Fibroblast of villous mesenchyme (primary cell): ENCODE results near the gene IER2. TPM values are rescaled to one million over a fixed set of nuclear protein-coding genes. Genes with fewer than 3 reads are reported as not detected.
"Not testable (repeated sequence)": the region's sequence is repeated elsewhere in the genome, so short reads cannot be mapped to it uniquely, and the experiment has no call there.

Source experiments
- DNase-seq: peaks from one replicate; pipeline ENCODE4 v3.0.0-alpha.2; 2010; ENCODE audit warnings: low read depth
- H3K4me3 ChIP-seq: 2 replicates; pipeline ENCODE4 v1.5.1; 2011; ENCODE audit warnings: low read depth, mild to moderate bottlenecking, low read length
- total RNA-seq: library from RNA; depleted of rRNA; stranded (reverse); fragments of >200 nt; gene quantifications from 2 replicates; pipeline ENCODE4 v1.2.3, GENCODE V29; 2012
- TF ChIP-seq, protein P1 (sequence below): IDR thresholded peaks from 2 replicates; pipeline ENCODE4 v1.5.1; 2012; ENCODE audit warnings: low read depth, mild to moderate bottlenecking, low read length; ENCODE audit not compliant: insufficient read depth

IER2 gene
- total RNA-seq, 1 donor, result 22.0 TPM

GRCh38 chr19:13169769-13170168, 19.6 kb downstream of the IER2 start:
- TF ChIP-seq, protein P1, sequence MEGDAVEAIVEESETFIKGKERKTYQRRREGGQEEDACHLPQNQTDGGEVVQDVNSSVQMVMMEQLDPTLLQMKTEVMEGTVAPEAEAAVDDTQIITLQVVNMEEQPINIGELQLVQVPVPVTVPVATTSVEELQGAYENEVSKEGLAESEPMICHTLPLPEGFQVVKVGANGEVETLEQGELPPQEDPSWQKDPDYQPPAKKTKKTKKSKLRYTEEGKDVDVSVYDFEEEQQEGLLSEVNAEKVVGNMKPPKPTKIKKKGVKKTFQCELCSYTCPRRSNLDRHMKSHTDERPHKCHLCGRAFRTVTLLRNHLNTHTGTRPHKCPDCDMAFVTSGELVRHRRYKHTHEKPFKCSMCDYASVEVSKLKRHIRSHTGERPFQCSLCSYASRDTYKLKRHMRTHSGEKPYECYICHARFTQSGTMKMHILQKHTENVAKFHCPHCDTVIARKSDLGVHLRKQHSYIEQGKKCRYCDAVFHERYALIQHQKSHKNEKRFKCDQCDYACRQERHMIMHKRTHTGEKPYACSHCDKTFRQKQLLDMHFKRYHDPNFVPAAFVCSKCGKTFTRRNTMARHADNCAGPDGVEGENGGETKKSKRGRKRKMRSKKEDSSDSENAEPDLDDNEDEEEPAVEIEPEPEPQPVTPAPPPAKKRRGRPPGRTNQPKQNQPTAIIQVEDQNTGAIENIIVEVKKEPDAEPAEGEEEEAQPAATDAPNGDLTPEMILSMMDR, result no peak
- no peak overlapping the region for H3K4me3 ChIP-seq
- peak; percentile 55 for DNase-seq

DNA sequence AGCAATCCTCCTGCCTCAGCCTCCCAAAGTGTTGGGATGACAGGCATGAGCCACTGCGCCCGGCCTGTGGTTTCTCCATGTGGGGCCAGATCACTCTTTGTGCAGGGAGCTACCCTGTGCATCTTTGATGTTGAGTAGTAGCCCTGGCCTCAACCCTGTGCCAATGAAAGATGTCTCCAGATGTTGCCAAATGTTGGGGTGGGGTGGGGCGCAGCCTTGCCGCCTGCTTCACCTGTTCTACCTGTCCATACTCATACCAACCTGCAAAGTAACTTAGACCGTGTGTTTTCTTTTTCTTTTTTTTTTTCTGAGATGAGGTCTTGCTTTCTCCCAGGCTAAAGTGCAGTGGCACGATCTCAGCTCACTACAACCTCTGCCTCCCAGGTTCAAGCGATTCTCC, 20.9 kb downstream of the IER2 start:
- TF ChIP-seq, protein P1, result no peak
- no peak overlapping the region for H3K4me3 ChIP-seq
- no peak for DNase-seq

- peak; percentile 89 for DNase-seq
- H3K4me3 ChIP-seq, result no peak overlapping the region
These were observed 22.3 kb downstream of the IER2 start for GRCh38 chr19:13172346-13173138.

DNA sequence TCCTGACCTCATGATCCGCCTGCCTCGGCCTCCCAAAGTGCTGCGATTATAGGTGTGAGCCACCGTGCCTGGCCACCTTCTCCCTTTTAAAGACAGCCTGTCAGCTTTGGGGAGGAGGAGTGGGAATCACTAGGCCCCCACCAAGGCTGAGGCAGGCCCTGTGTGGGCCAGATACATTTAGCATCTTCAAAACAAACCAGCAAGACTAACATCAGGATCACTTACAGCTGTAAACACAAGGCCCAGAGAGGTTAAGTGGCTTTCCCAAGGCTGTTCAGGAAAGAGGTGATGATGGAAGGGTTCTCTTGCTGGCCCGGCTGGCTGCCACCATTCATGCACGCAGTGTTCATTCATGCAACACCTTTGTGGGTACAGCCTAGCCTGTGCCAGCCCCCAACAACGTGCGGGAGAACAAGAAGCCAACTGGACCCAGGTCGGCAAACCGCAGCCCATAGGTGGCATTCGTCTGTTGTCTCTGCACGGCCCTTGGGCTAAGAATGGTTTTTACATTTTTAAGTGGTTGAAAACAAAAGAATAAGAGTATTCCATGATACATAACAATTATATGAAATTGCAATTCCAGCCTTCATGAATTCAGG, 23.0 kb downstream of the IER2 start:
- TF ChIP-seq, protein P1, result no peak
- DNase-seq, result no peak
- H3K4me3 ChIP-seq, result no peak overlapping the region

More at GRCh38 chr19:13172346-13173138, 22.3 kb downstream of the IER2 start:
- TF ChIP-seq, protein P1, result no peak

DNA sequence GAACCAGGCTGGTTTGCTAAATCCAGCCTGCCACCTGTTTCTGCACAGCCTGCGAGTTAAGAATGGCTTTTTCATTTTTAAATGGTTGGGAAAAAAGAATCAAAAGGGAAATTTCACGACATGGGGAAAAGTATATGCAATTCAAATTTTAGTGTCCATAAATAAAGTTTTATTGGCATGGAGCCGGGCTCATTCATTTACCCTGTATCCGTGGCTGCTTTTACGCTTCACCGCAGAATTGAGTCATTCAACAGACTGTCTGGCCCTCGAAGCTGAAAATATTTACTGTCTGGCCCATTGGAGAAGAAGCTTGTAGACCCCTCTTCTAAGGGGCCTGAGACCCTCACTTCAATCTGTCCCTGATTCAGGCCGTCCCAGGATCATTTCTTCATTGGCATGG, 26.1 kb downstream of the IER2 start:
- no peak overlapping the region for H3K4me3 ChIP-seq
- TF ChIP-seq, protein P1, result no peak
- DNase-seq, result no peak

GRCh38 chr19:13177584-13177983, 27.4 kb downstream of the IER2 start:
- H3K4me3 ChIP-seq, DNase-seq: not testable (repeated sequence)

DNA sequence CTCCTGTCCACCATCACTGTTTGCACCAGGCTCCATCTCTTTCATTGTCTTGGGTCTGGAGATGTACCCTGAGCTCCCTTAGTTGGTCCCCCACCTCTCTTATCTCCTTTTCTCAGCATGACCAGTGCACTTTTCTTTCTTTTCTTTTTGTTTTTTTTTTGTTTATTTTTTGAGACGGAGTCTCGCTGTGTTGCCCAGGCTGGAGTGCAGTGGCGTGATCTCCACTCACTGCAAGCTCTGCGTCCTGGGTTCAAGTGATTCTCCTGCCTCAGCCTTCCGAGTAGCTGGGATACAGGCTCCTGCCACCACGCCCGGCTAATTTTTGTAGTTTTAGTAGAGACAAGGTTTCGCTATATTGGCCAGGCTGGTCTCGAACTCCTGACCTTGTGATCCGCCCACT, 28.1 kb downstream of the IER2 start:
- not testable (repeated sequence) for DNase-seq, H3K4me3 ChIP-seq
